WTC11 (cell line): Measurements from ENCODE around the gene IL31. TPM values are rescaled to one million over a fixed set of nuclear protein-coding genes. Genes with fewer than 3 reads are reported as not detected.

Experiments
- ATAC-seq: fragments of 200-7000 bp; cut with Tn5 transposase; 2 replicates; pipeline ENCODE4 v1.10.0; 2021; ENCODE audit warnings: mild to moderate bottlenecking, moderate library complexity
- CTCF ChIA-PET: fragments of 300-600 bp; sonication (Branson Sonifier 250); formaldehyde crosslinking; loops from one replicate; lab custom pipeline; 2021; ENCODE audit warnings: antibody characterized with exemption; lab: Charles Lee
- POLR2A ChIA-PET: fragments of 350-600 bp; sonication (Branson Sonifier 250); formaldehyde crosslinking; loops from one replicate; lab custom pipeline; 2021; ENCODE audit warnings: antibody characterized with exemption; lab: Charles Lee
- DNase-seq: peaks from one replicate; pipeline ENCODE4 v3.0.0; 2021; ENCODE audit warnings: low spot score
- H3K27ac Mint-ChIP-seq: 2 replicates; pipeline ENCODE4 v1.8.0; 2021; ENCODE audit warnings: mixed read lengths
- H3K27me3 Mint-ChIP-seq: 2 replicates; pipeline ENCODE4 v1.8.0; 2021; ENCODE audit warnings: low read depth, mild to moderate bottlenecking, moderate library complexity, mixed read lengths
- H3K36me3 Mint-ChIP-seq: 2 replicates; pipeline ENCODE4 v1.8.0; 2021; ENCODE audit warnings: mixed read lengths
- H3K4me1 Mint-ChIP-seq: 2 replicates; pipeline ENCODE4 v1.8.0; 2022; ENCODE audit warnings: mixed read lengths
- H3K4me3 Mint-ChIP-seq: 2 replicates; pipeline ENCODE4 v1.8.0; 2021; ENCODE audit warnings: mild to moderate bottlenecking, moderate library complexity, mixed read lengths
- H3K9me3 Mint-ChIP-seq: 2 replicates; pipeline ENCODE4 v1.8.0; 2021; ENCODE audit warnings: mixed read lengths
- CREB1 ChIP-seq: sonication (generic); formaldehyde crosslinking; IDR thresholded peaks from 2 replicates; pipeline ENCODE4 v1.8.0; 2023; ENCODE audit warnings: mild to moderate bottlenecking, missing genetic modification reagents
- ESRRA ChIP-seq: sonication (generic); formaldehyde crosslinking; IDR thresholded peaks from 2 replicates; pipeline ENCODE4 v1.8.1; 2022; ENCODE audit warnings: mild to moderate bottlenecking, missing genetic modification reagents, borderline replicate concordance
- GRHL2 ChIP-seq: fragments of 250-450 bp; sonication (Bioruptor Pico); IDR thresholded peaks from 2 replicates; pipeline ENCODE4 v1.8.0; 2022; ENCODE audit warnings: mild to moderate bottlenecking, moderate library complexity; ENCODE audit not compliant: insufficient replicate concordance, severe bottlenecking
- HMGXB4 ChIP-seq: sonication (generic); formaldehyde crosslinking; IDR thresholded peaks from 2 replicates; pipeline ENCODE4 v1.8.1; 2023; ENCODE audit warnings: mild to moderate bottlenecking, moderate library complexity, missing genetic modification reagents
- JAZF1 ChIP-seq: fragments of 250-450 bp; sonication (Bioruptor Pico); IDR thresholded peaks from 2 replicates; pipeline ENCODE4 v1.9.0; 2021; ENCODE audit warnings: moderate library complexity, mild to moderate bottlenecking, inconsistent platforms
- JUN ChIP-seq: sonication (generic); formaldehyde crosslinking; IDR thresholded peaks from 2 replicates; pipeline ENCODE4 v1.8.0; 2023; ENCODE audit warnings: mild to moderate bottlenecking, missing genetic modification reagents
- KAT7 ChIP-seq: sonication (generic); formaldehyde crosslinking; IDR thresholded peaks from 2 replicates; pipeline ENCODE4 v1.8.1; 2023; ENCODE audit warnings: missing genetic modification reagents, mild to moderate bottlenecking, borderline replicate concordance
- NFE2L1 ChIP-seq: sonication (generic); formaldehyde crosslinking; IDR thresholded peaks from 2 replicates; pipeline ENCODE4 v1.8.1; 2023; ENCODE audit warnings: missing genetic modification reagents
- OVOL2 ChIP-seq: fragments of 250-450 bp; sonication (Bioruptor Pico); IDR thresholded peaks from 2 replicates; pipeline ENCODE4 v1.9.0; 2021; ENCODE audit warnings: mild to moderate bottlenecking, borderline replicate concordance
- PRDM15 ChIP-seq: sonication (generic); formaldehyde crosslinking; IDR thresholded peaks from 2 replicates; pipeline ENCODE4 v1.8.0; 2022; ENCODE audit warnings: missing genetic modification reagents
- PRRX2 ChIP-seq: fragments of 250-450 bp; sonication (Bioruptor Pico); IDR thresholded peaks from 2 replicates; pipeline ENCODE4 v1.8.0; 2021; ENCODE audit warnings: mild to moderate bottlenecking
- SMAD3 ChIP-seq: sonication (generic); formaldehyde crosslinking; IDR thresholded peaks from 2 replicates; pipeline ENCODE4 v1.8.0; 2022; ENCODE audit warnings: missing genetic modification reagents, mild to moderate bottlenecking, borderline replicate concordance
- SP1 ChIP-seq: sonication (generic); formaldehyde crosslinking; conservative IDR thresholded peaks from 2 replicates; pipeline ENCODE4 v1.8.1; 2022; ENCODE audit warnings: missing genetic modification reagents
- STAT6 ChIP-seq: sonication (generic); formaldehyde crosslinking; conservative IDR thresholded peaks from 2 replicates; pipeline ENCODE4 v1.8.1; 2023; ENCODE audit warnings: mild to moderate bottlenecking, low read depth, missing genetic modification reagents, moderate library complexity
- TP53 ChIP-seq: sonication (generic); formaldehyde crosslinking; IDR thresholded peaks from 2 replicates; pipeline ENCODE4 v1.8.1; 2023; ENCODE audit warnings: mild to moderate bottlenecking, missing genetic modification reagents
- ZNF121 ChIP-seq: sonication (generic); formaldehyde crosslinking; IDR thresholded peaks from 2 replicates; pipeline ENCODE4 v1.8.0; 2023; ENCODE audit warnings: missing genetic modification reagents
- ZNF263 ChIP-seq: sonication (generic); formaldehyde crosslinking; IDR thresholded peaks from 2 replicates; pipeline ENCODE4 v1.8.1; 2022; ENCODE audit warnings: low read depth, mild to moderate bottlenecking, moderate library complexity, missing genetic modification reagents
- ZNF416 ChIP-seq: fragments of 250-450 bp; sonication (Bioruptor Pico); IDR thresholded peaks from 2 replicates; pipeline ENCODE4 v1.9.0; 2021; ENCODE audit warnings: mild to moderate bottlenecking, inconsistent platforms
- ZNF532 ChIP-seq: fragments of 250-450 bp; sonication (Bioruptor Pico); IDR thresholded peaks from 2 replicates; pipeline ENCODE4 v1.9.0; 2021; ENCODE audit warnings: mild to moderate bottlenecking, borderline replicate concordance
- total RNA-seq: library from RNA; stranded (reverse); gene quantifications from 3 replicates; pipeline ENCODE4 v1.2.3, GENCODE V29; 2021

Gene IL31
- total RNA-seq, 1 experiment from 2014 or later = not detected

- TF ChIP-seq HMGXB4 = no peak
- TF ChIP-seq SP1 (CRISPR knock-in tag) = no peak
- no peak for TF ChIP-seq ZNF263 (CRISPR knock-in tag)
- no peak for TF ChIP-seq ZNF416
- no peak for TF ChIP-seq NFE2L1 (CRISPR knock-in tag)
- TF ChIP-seq OVOL2 (CRISPR knock-in tag) = no peak
- TF ChIP-seq JAZF1 (CRISPR knock-in tag) = no peak
- TF ChIP-seq GRHL2 (CRISPR knock-in tag) = no peak
Observed at GRCh38 chr12:122155705-122156104, 18.3 kb downstream of the IL31 start (continued).

GRCh38 chr12:122152754-122153153 is 21.3 kb downstream of the IL31 start:
- no peak overlapping the region for H3K4me3 Mint-ChIP-seq
- H3K36me3 Mint-ChIP-seq = no peaks in the 10 kb centered on the region
- no peaks in the 10 kb centered on the region for H3K9me3 Mint-ChIP-seq
- H3K27me3 Mint-ChIP-seq = no peaks in the 10 kb centered on the region
- TF ChIP-seq SMAD3 = no peak
- no peak for TF ChIP-seq ZNF532 (CRISPR knock-in tag)
- no peak for TF ChIP-seq STAT6 (CRISPR knock-in tag)
- no peak for TF ChIP-seq ZNF263 (CRISPR knock-in tag)
- no peak for TF ChIP-seq JUN
- TF ChIP-seq CREB1 (CRISPR knock-in tag) = no peak
- TF ChIP-seq KAT7 (CRISPR knock-in tag) = no peak
- no peak for TF ChIP-seq ZNF121 (CRISPR knock-in tag)
- TF ChIP-seq GRHL2 (CRISPR knock-in tag) = no peak
- no peak for TF ChIP-seq NFE2L1 (CRISPR knock-in tag)
- no peak overlapping the region for H3K27ac Mint-ChIP-seq
- H3K4me1 Mint-ChIP-seq = peaks cover 11% of the 10 kb centered on the region
- POLR2A ChIA-PET = no interaction called here
- no peak for DNase-seq
- CTCF ChIA-PET = interaction anchor here (0.6 to 1.9 kb wide), 4 partner anchors 15 to 38 kb away, joined by 3 to 6 read pairs (median 4); partner anchors contain the start of gene LRRC43
- no peak for ATAC-seq

- Mint-ChIP-seq H3K36me3 (no peaks in the 10 kb centered on the region), H3K27me3 (no peaks in the 10 kb centered on the region), H3K4me1 (peaks cover 2% of the 10 kb centered on the region; the same call in 1 of the 2 replicates), H3K27ac (no peak overlapping the region), H3K9me3 (no peaks in the 10 kb centered on the region), H3K4me3 (no peak overlapping the region)
- CTCF ChIA-PET = interaction anchor here (1.4 kb wide), 1 partner anchor 96 kb away, joined by 3 read pairs; no protein-coding TSS in a partner anchor
- POLR2A ChIA-PET = no interaction called here
- DNase-seq = no peak
- ATAC-seq = no peak
- TF ChIP-seq ESRRA = no peak
- TF ChIP-seq TP53 (CRISPR knock-in tag) = no peak
- no peak for TF ChIP-seq PRDM15 (CRISPR knock-in tag)
- TF ChIP-seq ZNF263 (CRISPR knock-in tag) = no peak
- no peak for TF ChIP-seq PRRX2
Observed at GRCh38 chr12:122150127-122150681, 23.8 kb downstream of the IL31 start.
